Measurements from ENCODE around the gene CASP2.

Gene CASP2

DNA sequence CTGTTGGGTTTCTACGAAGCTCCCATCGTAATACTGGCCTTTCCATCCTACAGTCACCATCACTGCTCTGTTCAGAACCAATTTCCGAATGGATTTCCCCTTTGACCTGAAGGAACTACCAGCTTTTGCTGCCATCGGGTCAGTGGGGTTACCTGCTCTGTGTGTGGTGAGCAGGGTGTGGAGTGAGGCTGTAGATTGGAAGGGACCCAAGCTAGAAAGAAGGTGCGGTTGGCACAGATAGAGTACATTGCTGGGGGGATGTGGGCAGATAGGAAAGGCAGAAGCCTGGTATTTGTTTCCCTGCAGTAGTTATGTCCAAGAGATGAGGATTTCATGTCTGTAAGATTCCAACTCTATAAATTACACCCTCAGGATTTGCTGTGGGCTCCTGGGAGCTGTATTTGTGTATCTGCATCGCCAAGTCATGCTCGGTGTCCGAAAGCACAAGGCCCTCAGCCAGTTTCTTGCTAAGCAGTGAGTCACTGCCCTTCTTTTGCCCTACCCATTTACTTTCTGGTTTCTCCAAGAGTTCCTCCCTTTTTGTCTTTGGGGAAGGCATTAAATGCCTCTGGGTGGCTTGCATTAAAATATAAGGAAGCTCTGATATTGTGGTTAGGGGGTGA lies 43.1 kb downstream of the CASP2 start:
- no peak for DNase-seq (ENCODE audit: low spot score)

DNA sequence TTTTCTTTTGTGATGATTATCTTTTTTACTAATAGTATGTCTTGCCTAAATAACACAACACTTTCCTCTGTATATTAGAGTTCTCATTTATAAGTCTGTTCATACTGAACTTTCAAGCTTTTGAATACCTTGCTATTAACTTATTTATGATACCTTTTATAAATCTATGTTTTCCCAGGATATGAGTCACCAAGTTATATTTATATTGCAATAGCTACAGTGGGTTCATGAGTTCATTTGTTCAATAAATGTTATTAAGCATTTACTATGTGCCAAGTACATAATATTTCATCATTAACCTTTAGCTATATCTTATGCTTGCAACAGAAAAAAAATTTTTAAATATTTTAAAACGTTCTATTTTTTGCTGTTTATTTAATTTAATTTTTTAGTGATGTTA lies 46.1 kb downstream of the CASP2 start:
- no peak for DNase-seq (ENCODE audit: low spot score)

DNA sequence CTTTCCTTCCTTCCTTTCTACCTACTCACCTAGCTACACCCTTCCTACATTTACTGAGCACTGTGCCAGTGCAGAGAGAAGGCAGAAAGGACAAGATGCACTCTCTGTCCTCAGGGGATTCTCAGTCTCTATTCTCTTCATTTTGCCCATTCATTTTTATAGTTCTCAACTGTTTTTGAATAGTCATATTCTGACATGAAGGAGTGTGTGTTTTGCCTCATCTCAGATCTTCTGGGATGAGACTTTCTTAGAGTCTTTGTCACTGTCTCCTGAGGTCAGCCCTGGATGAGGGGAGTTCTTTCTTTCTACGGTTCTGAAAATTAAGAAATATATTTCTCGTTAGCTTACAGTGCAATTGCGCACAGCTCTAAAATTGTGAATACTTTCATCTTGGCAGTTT lies 49.1 kb downstream of the CASP2 start:
- no peak for DNase-seq (ENCODE audit: low spot score)

GRCh38 chr7:143341842-143342241 lies 53.7 kb downstream of the CASP2 start:
- DNase-seq (ENCODE audit: low spot score) = no peak

DNA sequence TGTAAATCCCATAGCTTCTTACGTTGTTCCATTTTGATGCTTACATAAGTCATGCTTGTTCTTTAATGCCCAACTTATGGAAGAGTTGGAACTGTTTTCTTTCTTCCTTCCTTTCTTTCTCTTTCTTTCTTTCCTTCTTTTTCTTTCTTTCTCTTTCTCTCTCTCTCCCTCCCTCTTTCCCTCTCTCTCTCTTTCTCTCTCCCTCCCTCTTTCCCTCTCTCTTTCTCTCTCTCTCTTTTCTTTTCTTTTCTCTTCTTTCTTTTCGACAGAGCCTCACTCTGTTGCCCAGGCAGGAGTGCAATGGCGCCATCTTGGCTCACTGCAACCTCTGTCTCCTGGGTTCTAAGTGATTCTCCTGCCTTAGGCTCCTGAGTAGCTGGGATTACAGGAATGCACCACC lies 55.4 kb downstream of the CASP2 start:
- DNase-seq (ENCODE audit: low spot score) = no peak

DNA sequence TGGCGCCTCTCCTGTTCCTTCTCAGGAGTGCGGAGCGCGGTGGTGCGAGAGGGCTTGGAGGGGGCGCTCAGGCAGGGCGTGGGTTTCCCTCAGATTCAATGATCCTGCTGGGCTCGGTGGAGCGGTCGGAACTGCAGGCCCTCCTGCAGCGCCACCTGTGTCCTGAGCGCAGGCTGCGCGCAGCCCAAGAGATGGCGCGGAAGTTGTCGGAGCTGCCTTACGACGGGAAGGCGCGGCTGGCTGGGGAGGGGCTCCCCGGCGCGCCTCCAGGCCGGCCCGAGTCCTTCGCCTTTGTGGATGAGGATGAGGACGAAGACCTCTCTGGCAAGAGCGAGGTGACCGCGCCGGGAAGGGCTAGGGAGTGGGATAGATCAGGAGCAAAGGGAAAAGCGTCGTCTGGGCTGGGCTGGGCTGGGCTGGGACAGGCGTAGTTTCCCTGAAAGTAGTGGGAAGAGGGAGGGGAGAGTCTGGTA lies 57.3 kb downstream of the CASP2 start:
- DNase-seq (ENCODE audit: low spot score) = peak; percentile 54

DNA sequence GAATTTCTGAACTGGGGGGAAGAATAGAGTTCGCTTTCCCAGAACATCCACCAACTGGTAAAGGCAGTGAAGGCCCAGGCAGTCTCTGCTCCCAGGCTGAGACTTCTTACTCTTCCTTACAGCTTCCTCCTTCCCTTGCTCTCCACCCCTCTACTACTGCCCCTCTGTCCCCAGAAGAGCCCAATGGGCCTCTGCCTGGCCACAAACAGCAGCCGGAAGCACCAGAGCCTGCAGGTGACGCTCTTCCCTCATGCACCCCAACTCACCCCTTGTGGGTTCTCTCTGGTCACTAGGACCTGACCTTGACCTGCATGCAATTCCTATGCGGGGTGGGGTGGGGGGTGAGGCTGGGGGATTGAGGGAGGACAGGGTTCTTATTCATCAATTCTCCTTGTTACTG lies 57.9 kb downstream of the CASP2 start:
- DNase-seq (ENCODE audit: low spot score) = no peak

- DNase-seq (ENCODE audit: low spot score) = no peak
Measured at GRCh38 chr7:143347950-143348349, 59.8 kb downstream of the CASP2 start.

DNA sequence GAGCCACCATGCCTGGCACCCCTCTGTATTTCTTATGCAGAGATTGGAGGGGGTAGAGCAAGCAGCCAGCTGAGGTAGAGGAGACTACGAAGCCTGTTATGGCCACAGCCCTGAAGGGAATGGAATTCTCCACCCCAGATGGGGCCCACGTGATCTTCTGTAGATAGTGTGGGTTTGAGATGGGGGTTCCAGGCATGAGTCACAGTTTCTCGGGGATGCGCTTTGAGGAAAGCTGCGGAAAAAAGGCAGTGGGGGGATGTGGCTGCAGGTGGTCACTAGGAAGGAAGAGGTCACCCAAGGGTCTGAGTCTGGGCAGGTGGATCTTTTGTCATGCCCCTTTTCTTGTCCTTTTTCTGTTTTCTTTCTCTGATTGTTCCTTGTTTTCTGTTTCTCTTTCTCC lies 62.9 kb downstream of the CASP2 start:
- no peak for DNase-seq (ENCODE audit: low spot score)

DNA sequence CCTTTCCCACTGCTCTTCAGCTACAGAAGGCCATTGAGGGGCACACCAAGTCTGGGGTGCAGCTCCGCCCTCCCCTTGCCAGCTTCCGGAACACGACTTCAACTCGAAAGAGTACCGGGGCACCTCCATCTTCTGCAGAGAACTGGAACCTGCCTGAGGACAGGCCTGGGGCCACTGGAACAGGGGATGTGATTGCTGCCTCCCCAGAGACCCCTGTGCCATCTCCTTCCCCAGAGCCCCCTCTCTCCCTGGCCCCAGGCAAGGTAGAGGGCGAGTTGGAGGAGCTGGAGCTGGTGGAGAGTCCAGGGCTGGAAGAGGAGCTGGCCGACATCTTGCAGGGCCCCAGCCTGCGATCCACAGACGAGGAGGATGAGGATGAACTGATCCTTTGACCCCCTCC lies 63.4 kb downstream of the CASP2 start:
- DNase-seq (ENCODE audit: low spot score) = no peak

- DNase-seq (ENCODE audit: low spot score) = no peak
Measured at GRCh38 chr7:143352531-143353002, 64.4 kb downstream of the CASP2 start.

DNA sequence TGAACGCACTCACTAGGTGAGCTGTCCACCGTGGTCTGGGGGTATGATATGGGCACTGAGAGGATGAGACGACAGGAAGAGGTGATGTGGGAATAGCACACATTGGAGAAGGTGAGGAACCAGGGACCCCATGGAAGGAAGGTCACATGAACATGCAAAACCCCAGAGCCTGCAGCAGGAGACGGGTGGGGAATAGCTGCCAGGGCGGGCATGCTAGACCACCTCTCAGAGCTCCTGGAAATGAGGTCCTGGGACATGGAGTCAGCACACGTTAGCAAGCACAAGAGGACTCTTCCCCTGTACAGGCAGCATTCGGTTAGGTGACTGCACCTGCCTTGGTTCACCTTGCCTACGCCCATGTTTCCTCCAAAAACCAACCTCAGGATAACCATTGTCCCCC lies 66.2 kb downstream of the CASP2 start:
- no peak for DNase-seq (ENCODE audit: low spot score)

GRCh38 chr7:143354965-143355364 lies 66.8 kb downstream of the CASP2 start:
- no peak for DNase-seq (ENCODE audit: low spot score)

DNA sequence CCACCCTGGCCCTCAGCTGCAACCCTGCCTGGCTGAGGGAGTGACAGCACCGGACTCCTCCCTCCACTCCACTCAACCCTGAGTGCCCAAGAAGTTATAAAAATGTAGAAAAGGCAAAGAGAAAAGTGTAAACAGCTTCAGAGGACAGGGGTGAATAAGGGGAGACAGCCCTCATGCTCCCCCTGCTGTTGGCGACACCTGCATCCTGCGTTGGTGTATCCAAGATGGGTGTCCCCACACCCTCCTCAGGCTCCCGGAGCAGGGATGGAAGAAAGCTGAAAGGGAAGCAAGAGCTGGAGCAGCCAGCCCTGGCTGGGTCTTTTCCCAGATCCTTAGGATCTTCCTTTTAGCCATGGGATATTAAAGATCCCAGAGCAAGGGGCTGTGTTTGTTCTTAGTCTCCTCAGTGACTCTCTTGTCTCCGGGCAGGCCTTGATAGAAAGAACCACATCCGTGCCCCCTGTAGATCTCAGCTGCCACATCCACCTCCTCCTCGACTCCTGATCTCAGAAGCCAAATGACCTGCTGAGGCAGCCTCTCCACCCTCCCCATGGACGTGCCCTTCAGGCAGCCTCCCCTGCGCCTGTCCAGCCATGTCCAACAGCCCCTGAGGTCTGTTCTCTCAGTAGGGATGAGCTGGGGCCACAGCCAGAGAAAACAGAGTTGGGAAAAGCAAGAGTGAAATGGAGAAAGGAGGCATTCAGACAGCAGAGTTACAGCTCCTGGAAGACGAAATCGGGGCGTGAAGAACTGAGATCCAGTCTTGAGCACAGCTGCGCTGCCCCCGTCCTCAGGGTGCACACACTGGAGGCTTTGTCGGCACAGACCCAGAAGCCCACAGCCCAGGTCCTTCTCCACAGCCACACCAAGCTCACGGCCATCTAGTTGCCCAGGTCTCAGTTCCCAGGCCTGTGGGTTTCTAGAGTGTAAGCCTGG lies 67.6 kb downstream of the CASP2 start:
- no peak for DNase-seq (ENCODE audit: low spot score)

DNA sequence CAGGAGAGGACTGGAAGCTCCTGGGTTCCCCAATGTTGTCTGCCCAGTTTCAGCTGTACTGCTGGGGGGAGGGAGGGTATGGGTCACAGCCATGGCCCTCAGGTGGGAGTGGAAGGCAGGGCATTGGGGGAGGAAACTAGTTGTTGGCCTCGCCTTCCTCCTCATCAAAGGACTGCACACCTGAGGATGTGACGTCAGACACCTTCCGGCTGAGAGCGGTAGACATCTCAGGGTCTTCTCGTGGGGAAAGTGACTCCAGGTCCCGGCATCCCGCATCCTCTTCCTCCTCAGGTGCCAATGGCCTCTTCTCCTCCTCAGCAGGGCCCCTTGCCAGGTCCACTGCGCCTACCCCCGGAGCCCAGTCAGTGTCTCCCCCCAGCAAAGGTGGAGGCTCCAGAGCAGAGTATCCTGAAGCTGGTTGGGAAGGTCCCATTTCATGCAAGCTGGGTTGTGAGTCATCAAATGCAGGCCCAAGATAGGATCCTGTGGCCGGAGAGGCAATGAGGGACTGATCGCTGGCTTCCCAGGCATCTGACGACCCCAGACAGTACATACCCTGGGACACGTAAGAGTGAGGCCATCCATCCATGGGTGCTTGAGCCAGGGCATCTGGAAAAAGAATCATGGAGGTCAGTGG lies 68.4 kb downstream of the CASP2 start:
- DNase-seq (ENCODE audit: low spot score) = no peak

Small RNA genes lying within 50 kb of the gene (small RNA-seq; reads per million reads assigned to genes)
- 0 to 0.03 reads per million in 2 experiments for gene RN7SL481P
- 0 to 0.04 reads per million in 2 experiments for gene RN7SL535P

Data from SK-N-DZ (cell line).